GM19395 (cell line): ENCODE data around the gene DDR2.
"Not testable (repeated sequence)": the region's sequence is repeated elsewhere in the genome, so short reads cannot be mapped to it uniquely, and the experiment has no call there.

Experiments
- ATAC-seq: cut with Tn5 transposase; IDR thresholded peaks from one replicate; pipeline ENCODE4 v1.9.1; 2021; ENCODE audit warnings: mild to moderate bottlenecking, moderate library complexity; ENCODE audit not compliant: unreplicated experiment

DDR2 gene

GRCh38 chr1:162632217-162632666 is at the start of gene DDR2:
Gene DDR2, plus strand, starts transcription at chr1:162632464. Its CDS starts 86,600 bp downstream, at chr1:162719064.
- ATAC-seq = no peak

- not testable (repeated sequence) for ATAC-seq
These were observed 49.4 kb upstream of the DDR2 start for GRCh38 chr1:162582901-162583300.

DNA sequence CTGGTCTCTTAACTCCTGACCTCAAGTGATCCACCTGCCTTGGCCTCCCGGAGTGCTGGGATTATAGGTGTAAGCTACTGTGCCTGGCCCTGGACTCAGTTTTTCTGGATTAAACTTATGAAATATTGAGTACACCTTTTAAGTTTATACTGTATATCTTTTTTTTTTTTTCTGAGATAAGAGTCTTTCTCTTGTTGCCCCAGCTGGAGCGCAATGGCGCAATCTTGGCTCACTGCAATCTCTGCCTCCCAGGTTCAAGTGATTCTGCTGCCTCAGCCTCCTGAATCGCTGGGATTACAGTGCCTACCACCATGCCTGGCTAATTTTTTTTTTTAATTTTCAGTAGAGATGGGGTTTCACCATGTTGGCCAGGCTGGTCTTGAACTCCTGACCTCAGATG is 47.2 kb upstream of the DDR2 start:
- not testable (repeated sequence) for ATAC-seq

GRCh38 chr1:162587347-162587746 is 44.9 kb upstream of the DDR2 start:
- no peak for ATAC-seq

GRCh38 chr1:162587761-162588260 is 44.5 kb upstream of the DDR2 start:
- no peak for ATAC-seq

DNA sequence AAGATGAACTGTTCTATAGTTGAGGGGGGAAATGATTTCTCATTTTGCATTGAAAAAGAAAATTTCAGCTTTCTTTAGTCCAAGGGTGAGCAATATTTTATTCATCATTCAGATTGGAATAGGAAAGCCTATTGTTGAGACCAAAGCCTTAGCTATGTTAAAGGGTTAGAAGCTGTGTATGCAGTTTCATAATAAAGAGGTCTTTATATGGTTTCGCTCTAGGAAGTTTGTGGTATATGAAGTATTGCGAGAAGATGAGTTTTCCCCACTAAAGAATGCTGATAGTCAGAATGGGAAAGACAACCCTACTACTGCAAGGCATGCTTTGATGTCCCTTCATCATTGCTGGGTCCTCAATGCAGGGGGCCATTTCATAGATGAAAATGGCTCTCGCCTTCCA is 42.2 kb upstream of the DDR2 start:
- ATAC-seq = no peak

DNA sequence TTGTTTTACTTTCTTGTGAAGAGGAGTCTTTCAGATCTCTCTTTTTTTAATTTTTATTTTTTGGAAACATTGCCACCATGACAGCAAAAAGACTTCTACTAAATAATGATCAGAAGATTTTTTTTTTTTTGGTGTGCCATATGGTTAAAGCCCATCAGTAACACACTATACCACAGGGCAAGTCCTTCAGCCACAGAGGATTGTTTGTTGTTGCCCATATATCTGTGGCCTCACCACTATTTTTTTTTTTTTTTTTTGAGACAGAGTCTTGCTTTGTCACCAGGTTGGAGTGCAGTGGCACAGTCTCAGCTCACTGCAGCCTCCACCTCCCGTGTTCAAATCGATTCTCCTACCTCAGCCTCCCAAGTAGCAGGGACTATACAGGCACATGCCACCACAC is 41.6 kb upstream of the DDR2 start:
- ATAC-seq = no peak

DNA sequence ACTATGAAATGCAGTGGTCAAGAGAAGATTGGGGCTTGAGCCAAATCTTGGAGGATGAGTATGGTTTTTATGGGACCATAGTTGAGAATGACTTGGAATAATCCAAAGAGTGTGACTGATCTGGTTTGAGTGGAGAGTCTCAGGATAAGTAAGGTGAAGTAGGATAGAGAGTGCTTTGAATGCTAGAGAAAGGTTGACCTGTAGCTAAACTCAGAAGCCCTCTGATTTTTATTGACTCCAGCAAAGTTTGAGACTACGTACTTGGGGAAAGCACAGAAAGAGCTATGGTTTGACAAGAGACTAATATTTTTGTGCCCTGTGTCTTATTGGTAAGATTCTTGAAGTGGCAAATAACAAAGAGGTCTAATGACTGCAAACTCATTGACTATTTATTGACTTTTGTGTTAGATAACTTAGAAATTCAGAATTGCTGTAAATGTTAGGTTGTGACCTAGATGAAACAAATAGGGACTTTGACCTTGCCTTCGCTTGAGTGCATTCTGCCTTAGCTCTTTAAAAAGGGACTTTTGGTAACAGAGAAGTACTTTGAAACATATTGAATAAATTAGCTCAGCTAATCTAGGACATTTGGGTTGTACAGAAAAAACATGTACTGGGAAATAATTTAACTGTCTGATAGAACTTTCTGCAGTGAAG is 35.6 kb upstream of the DDR2 start:
- ATAC-seq = no peak

GRCh38 chr1:162599451-162599850 is 32.8 kb upstream of the DDR2 start:
- ATAC-seq = no peak

DNA sequence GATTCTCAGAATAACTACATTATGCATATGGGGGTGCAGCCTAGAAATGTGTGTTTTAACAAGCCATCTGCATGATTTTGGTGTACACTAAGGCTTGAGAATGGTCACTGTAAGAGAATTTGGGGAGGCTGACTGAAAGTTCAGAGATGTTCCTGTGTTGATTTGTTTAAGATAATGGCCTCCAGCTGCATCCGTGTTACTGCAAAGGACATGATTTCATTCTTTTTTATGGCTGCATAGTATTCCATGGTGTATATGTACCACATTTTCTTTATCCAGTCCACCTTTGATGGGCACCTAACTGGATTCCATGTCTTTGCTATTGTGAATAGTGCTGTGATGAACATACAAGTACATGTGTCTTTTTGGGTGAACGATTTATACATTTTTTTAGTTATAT is 29.1 kb upstream of the DDR2 start:
- not testable (repeated sequence) for ATAC-seq

DNA sequence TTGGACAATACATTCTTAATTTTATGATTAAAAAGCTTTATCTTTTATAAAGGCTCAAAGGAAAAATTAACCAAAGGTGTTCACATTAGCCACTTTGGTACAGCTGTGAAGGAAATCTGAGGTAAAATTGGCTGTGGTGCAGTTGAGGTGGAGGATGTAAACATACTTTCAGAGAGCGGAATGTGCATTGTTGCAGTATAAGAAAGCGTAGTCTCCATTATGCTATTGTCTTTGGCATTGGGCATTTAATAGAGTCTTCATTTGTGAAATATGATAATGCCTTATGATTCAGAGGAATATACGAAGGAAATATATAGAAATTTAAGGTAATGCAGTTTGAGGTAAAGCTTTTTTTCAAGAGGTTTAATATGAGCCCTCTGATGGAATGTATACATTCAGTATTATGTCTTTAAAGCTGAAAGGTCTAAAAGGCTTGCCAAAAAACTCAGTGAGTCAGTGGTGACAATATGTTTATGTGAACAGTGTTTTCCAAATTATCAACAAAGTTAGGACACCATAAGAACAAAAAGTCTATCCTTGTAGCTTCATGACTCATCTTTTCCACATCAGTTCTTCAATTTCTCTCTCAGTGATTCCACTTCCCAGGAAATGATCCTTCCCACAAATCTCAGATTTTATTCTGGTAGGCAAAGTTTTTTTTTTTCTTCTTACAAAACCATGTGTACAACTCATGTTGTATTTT is 26.9 kb upstream of the DDR2 start:
- ATAC-seq = no peak

DNA sequence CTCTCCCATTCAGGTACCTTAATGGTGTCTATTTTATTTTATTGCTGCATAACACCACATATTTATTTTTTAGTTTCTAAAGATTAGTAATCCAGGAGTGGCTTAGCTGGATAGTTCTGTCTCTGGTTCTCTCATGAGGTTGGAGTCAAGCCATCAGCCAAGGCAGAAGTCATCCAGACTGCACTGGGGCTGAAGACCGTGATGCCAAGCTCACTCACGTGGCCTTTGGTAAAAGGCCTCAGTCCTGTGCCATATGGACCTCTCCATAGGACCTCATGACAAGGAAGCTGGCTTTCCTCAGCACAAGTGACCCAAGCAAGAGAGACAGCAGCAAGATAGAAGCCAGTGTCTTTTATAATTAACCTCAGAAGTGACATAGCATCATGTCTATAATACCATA is 23.0 kb upstream of the DDR2 start:
- no peak for ATAC-seq

DNA sequence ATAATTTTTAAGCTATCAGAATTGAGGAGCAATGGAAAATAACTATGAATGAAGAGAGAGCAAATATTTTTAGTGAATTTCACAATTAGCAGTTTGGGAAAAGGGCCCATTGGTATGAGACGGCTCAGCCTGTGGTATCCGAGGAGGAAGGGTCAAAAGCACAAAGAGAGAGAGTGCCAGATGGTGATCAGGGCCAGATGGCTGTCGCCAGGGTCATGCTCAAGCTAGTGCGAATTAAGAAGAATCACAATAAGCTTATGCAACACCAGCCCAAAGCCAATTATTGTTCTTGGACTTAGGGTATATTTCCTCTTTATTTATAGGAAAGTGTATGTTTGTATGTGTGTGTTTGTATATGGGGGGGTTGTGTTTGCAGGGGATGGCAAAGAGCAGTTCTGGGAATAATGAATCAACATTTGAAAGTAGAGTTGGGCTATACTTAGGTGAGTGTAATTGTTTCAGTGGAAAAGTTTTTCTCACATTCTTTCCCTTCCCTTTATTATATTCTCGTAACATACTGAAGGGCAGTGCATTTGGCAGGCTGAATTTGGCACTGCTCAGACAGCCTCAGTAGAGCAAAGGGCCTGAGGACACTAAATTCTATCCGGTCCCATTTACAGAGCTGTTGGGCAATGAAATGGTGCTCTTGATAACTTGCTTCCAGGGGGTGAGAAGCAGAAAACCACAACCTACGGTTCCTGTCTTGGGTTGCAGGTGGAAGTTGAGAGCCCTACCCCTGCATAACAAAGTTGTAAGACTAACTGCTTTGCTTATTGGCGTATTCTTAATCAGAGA is 19.5 kb upstream of the DDR2 start:
- no peak for ATAC-seq

- ATAC-seq = no peak
These were observed 15.4 kb upstream of the DDR2 start for GRCh38 chr1:162616848-162617247.

DNA sequence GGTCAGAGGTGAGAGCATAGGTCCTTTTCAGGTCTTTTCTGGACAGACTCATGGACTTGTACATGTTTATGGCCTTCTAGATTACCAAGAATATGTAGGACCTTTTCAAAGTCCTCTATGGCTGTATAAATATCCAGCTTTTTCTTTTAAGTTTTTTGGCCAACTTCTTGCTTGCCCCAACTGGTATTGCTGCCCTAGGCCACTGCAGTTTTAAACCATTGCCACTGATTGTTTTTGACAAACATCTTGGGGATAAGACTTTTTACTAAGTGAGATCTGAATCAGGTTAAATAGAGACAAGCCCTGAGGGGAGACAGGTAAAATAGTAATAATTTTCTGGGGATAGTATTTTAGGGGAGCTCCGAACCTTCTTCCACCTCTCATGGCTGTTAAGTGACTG is 14.8 kb upstream of the DDR2 start:
- ATAC-seq = no peak

DNA sequence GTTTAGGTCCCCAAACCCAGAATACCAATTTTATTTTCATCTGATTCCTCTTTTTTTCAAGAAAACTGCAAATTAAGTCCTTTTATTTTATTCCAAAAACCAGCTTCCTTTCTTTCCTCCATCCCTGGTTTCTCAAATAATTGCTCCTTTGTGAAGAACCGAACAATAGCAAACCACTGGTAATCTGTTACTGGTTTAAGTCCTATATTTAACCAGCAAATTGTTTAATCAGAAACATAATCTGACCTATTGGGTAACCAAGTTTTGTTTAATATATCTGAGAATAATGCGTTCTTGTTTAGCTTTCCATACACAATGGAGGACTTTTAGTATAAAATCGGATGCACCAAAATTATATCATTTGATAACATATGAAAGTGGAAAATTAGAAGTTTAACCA is 13.2 kb upstream of the DDR2 start:
- no peak for ATAC-seq

- ATAC-seq = no peak
These were observed 11.0 kb upstream of the DDR2 start for GRCh38 chr1:162621256-162621655.

DNA sequence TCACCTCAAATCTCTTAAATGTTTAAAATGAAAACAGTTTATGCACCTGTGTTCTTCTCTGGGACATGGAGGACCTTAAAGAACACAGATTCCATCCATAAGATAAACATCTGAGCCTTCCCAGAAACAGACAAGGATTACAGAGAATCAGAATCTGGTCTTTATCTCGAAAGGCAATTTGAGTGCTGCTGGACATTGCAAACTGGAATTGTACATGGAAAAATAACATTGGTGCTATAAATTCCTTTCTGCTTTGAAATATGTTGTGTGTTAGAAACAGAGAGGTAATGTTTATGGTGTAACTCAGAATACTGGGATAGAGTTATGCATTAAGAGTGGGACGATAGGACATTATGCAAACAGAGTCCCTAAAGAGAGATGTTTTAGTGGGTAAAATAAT is 6.6 kb upstream of the DDR2 start:
- no peak for ATAC-seq

GRCh38 chr1:162626094-162626493 is 6.2 kb upstream of the DDR2 start:
- ATAC-seq = no peak

DNA sequence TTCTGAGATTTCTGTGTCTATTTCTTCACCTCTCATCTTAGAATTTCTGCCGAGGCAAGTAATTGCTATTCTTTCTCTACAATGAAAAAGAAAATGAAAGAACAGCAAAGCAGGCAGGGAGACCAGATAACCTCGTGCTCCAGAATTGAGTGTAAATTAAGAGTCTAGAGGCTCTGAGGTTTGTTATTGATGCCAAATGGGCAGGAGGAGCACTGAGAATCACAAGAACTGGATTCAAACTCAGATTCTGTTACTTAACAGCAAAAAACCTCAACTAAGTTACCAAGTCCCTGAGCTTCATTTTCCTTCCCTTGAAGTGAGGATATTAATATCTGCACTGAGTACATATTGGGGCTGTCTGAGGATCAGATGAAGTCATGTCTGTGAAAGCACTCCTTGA is 5.5 kb upstream of the DDR2 start:
- ATAC-seq = peak; percentile 39

- ATAC-seq = no peak
These were observed 4.5 kb upstream of the DDR2 start for GRCh38 chr1:162627662-162628296.
